ENCODE results near the gene INO80D. TPM values are rescaled to one million over a fixed set of nuclear protein-coding genes. Genes with fewer than 3 reads are reported as not detected.

INO80D gene
- total and polyA plus RNA-seq, 2 of the 13 experiments (the other 11 are each of a cell fraction or from before 2014, with no cell fraction given): 7.6 to 7.9 TPM

DNA sequence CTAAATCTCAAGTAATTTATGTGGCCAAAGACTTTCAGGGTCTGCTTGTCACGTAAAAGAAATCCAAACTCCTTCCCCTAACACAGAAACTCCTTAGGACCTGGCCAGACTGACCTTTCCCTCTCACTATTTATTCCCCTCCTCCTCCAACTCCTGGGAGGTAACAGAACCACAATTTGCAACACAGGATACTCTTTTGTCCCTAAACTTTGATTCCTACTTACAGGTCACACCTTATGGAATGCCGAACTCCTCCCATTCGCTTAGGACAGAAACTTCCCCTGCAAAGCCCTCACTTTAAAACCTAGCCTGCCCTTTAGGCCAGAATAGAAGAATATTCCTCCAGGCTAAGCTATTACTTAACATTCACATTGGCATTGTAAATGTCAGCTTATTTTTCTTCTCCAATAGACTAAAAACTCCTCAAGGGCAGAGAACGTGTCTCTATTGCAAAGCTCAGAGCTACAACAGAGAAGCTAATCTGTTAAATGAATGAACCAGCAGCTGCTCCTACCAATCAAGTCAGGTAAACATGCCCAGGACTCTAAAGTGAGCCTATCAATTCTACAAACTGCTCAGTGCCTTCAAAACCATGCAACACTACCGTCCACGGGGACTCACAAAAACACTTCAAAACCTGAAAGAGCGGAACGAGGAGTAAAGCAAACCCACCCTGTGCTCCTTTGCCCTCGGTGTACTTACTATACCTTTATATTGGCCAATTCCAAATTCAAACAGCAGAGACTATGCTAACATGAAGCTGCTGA is 6.1 kb downstream of the INO80D start (continued):
- TF ChIP-seq, protein P1, sequence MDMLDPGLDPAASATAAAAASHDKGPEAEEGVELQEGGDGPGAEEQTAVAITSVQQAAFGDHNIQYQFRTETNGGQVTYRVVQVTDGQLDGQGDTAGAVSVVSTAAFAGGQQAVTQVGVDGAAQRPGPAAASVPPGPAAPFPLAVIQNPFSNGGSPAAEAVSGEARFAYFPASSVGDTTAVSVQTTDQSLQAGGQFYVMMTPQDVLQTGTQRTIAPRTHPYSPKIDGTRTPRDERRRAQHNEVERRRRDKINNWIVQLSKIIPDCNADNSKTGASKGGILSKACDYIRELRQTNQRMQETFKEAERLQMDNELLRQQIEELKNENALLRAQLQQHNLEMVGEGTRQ (IDR thresholded peaks at IDR 0.05; ENCODE audit: low read depth, low read length): no peak
- TF ChIP-seq, protein P1 (CRISPR knock-in tag; IDR thresholded peaks at IDR 0.05; ENCODE audit: borderline replicate concordance): no peak
- TF ChIP-seq, protein P2, sequence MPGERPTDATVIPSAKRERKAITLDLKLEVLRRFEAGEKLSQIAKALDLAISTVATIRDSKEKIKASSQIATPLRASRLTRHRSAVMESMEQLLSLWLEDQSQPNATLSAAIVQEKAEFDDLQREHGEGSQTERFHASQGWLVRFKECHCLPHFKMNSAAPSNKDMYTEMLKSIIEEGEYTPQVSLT (CRISPR knock-in tag; IDR thresholded peaks at IDR 0.05; ENCODE audit: borderline replicate concordance, low read depth): no peak
- TF ChIP-seq RXRA (CRISPR knock-in tag; IDR thresholded peaks at IDR 0.05): no peak
- no peak for TF ChIP-seq ZNF207 (IDR thresholded peaks at IDR 0.05; ENCODE audit: borderline replicate concordance)
- TF ChIP-seq, protein P3, sequence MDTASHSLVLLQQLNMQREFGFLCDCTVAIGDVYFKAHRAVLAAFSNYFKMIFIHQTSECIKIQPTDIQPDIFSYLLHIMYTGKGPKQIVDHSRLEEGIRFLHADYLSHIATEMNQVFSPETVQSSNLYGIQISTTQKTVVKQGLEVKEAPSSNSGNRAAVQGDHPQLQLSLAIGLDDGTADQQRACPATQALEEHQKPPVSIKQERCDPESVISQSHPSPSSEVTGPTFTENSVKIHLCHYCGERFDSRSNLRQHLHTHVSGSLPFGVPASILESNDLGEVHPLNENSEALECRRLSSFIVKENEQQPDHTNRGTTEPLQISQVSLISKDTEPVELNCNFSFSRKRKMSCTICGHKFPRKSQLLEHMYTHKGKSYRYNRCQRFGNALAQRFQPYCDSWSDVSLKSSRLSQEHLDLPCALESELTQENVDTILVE (CRISPR knock-in tag; IDR thresholded peaks at IDR 0.05): no peak
- TF ChIP-seq LCORL (IDR thresholded peaks at IDR 0.05): no peak
- TF ChIP-seq LCORL (CRISPR knock-in tag; IDR thresholded peaks at IDR 0.05): 0 out of 2 replicates have a peak, but pooled peaks have one; percentile 29
- TF ChIP-seq, protein P4, sequence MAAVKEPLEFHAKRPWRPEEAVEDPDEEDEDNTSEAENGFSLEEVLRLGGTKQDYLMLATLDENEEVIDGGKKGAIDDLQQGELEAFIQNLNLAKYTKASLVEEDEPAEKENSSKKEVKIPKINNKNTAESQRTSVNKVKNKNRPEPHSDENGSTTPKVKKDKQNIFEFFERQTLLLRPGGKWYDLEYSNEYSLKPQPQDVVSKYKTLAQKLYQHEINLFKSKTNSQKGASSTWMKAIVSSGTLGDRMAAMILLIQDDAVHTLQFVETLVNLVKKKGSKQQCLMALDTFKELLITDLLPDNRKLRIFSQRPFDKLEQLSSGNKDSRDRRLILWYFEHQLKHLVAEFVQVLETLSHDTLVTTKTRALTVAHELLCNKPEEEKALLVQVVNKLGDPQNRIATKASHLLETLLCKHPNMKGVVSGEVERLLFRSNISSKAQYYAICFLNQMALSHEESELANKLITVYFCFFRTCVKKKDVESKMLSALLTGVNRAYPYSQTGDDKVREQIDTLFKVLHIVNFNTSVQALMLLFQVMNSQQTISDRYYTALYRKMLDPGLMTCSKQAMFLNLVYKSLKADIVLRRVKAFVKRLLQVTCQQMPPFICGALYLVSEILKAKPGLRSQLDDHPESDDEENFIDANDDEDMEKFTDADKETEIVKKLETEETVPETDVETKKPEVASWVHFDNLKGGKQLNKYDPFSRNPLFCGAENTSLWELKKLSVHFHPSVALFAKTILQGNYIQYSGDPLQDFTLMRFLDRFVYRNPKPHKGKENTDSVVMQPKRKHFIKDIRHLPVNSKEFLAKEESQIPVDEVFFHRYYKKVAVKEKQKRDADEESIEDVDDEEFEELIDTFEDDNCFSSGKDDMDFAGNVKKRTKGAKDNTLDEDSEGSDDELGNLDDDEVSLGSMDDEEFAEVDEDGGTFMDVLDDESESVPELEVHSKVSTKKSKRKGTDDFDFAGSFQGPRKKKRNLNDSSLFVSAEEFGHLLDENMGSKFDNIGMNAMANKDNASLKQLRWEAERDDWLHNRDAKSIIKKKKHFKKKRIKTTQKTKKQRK (IDR thresholded peaks at IDR 0.05; ENCODE audit: low read length): no peak
- TF ChIP-seq, protein P5, sequence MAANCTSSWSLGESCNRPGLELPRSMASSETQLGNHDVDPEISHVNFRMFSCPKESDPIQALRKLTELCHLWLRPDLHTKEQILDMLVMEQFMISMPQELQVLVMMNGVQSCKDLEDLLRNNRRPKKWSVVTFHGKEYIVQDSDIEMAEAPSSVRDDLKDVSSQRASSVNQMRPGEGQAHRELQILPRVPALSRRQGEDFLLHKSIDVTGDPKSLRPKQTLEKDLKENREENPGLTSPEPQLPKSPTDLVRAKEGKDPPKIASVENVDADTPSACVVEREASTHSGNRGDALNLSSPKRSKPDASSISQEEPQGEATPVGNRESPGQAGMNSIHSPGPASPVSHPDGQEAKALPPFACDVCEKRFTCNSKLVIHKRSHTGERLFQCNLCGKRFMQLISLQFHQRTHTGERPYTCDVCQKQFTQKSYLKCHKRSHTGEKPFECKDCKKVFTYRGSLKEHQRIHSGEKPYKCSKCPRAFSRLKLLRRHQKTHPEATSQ (CRISPR knock-in tag; IDR thresholded peaks at IDR 0.05; ENCODE audit: borderline replicate concordance): no peak
- TF ChIP-seq ZNF317 (CRISPR knock-in tag; IDR thresholded peaks at IDR 0.05): no peak
- TF ChIP-seq, protein P6, sequence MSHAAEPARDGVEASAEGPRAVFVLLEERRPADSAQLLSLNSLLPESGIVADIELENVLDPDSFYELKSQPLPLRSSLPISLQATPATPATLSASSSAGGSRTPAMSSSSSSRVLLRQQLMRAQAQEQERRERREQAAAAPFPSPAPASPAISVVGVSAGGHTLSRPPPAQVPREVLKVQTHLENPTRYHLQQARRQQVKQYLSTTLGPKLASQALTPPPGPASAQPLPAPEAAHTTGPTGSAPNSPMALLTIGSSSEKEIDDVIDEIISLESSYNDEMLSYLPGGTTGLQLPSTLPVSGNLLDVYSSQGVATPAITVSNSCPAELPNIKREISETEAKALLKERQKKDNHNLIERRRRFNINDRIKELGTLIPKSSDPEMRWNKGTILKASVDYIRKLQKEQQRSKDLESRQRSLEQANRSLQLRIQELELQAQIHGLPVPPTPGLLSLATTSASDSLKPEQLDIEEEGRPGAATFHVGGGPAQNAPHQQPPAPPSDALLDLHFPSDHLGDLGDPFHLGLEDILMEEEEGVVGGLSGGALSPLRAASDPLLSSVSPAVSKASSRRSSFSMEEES (CRISPR knock-in tag; IDR thresholded peaks at IDR 0.05): no peak
- TF ChIP-seq SOX13 (IDR thresholded peaks at IDR 0.05): no peak
- peak in 1 of 2 experiments; percentile 38; a peak in 1 of 4 replicates for TF ChIP-seq SOX13 (CRISPR knock-in tag; conservative IDR thresholded peaks at IDR 0.05 in 1 of 2, IDR thresholded peaks at IDR 0.05 in 1 of 2)
- no peak for TF ChIP-seq ZNF34 (CRISPR knock-in tag; IDR thresholded peaks at IDR 0.05; ENCODE audit: borderline replicate concordance)
- no peak for TF ChIP-seq ZNF724P (CRISPR knock-in tag; IDR thresholded peaks at IDR 0.05; ENCODE audit: borderline replicate concordance)
- TF ChIP-seq IRX3 (CRISPR knock-in tag; IDR thresholded peaks at IDR 0.05; ENCODE audit: borderline replicate concordance, low read depth): no peak

Data from HepG2 (cell line).